ENCODE data around the gene EDARADD.

- TF ChIP-seq EZH2 (IDR thresholded peaks at IDR 0.05; ENCODE audit: borderline replicate concordance, low read depth, low read length, severe bottlenecking) (no peak), CTCF (IDR thresholded peaks at IDR 0.05; ENCODE audit: borderline replicate concordance, extremely low read depth, low read length, poor library complexity, severe bottlenecking) (no peak)
These were observed 28.4 kb downstream of the EDARADD start for GRCh38 chr1:236422517-236422876.
